ENCODE results near the gene CGNL1.

DNA sequence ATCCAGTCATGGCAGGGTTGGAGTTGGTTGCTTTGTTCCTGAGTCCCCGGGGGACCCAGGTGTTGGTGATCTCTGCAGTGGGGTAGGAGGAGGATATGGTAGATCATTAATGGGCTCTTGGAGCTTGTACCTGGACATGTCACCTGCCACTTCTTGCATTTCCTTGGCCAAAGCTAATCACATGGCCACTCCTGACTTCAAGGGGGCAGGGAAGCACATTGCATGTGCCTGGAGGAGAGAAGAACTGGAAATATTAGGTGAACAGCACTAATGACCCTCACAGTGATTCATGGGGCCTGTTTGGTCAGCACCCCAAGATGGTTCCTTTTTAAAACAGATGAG is 128.3 kb downstream of the CGNL1 start:
- no peak for TF ChIP-seq POLR2AphosphoS5 (IDR thresholded peaks at IDR 0.05; ENCODE audit: low read depth, low read length)
- no peak for TF ChIP-seq CTCF (IDR thresholded peaks at IDR 0.05)
- TF ChIP-seq, protein P1, sequence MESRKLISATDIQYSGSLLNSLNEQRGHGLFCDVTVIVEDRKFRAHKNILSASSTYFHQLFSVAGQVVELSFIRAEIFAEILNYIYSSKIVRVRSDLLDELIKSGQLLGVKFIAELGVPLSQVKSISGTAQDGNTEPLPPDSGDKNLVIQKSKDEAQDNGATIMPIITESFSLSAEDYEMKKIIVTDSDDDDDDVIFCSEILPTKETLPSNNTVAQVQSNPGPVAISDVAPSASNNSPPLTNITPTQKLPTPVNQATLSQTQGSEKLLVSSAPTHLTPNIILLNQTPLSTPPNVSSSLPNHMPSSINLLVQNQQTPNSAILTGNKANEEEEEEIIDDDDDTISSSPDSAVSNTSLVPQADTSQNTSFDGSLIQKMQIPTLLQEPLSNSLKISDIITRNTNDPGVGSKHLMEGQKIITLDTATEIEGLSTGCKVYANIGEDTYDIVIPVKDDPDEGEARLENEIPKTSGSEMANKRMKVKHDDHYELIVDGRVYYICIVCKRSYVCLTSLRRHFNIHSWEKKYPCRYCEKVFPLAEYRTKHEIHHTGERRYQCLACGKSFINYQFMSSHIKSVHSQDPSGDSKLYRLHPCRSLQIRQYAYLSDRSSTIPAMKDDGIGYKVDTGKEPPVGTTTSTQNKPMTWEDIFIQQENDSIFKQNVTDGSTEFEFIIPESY (IDR thresholded peaks at IDR 0.05; ENCODE audit: borderline replicate concordance, low read depth), result no peak
- no peak for TF ChIP-seq EP300 (IDR thresholded peaks at IDR 0.05; ENCODE audit: borderline replicate concordance in 1 of 2, low read depth in 1 of 2, low read length in 1 of 2)
- no peak for TF ChIP-seq EZH2phosphoT487 (IDR thresholded peaks at IDR 0.05; ENCODE audit: borderline replicate concordance, low read depth)
- TF ChIP-seq RAD21 (IDR thresholded peaks at IDR 0.05; ENCODE audit: low read length), result no peak
